Esophagus mucosa (tissue), 1 donor: ENCODE data around the gene LPAR3. TPM values are rescaled to one million over a fixed set of nuclear protein-coding genes. Genes with fewer than 3 reads are reported as not detected.

Experiments used
- ATAC-seq: fragments of 200-7000 bp; cut with Tn5 transposase; one replicate; pipeline ENCODE4 v1.9.1; 2020
- total RNA-seq: library from RNA; stranded (reverse); gene quantifications from one replicate; pipeline ENCODE4 v1.2.4, GENCODE V29; 2023
- donor health status: DM: yes; HTN: yes; CAD: no.

The LPAR3 gene
- total RNA-seq, 1 donor from 2014 or later = 20.6 TPM

- peak; percentile 89 for ATAC-seq
Observed at GRCh38 chr1:84773195-84773594, 119.8 kb downstream of the LPAR3 start.

GRCh38 chr1:84772428-84772943 lies 120.5 kb downstream of the LPAR3 start:
- peak; percentile 85 for ATAC-seq

GRCh38 chr1:84771895-84772294 lies 121.1 kb downstream of the LPAR3 start:
- no peak for ATAC-seq

DNA sequence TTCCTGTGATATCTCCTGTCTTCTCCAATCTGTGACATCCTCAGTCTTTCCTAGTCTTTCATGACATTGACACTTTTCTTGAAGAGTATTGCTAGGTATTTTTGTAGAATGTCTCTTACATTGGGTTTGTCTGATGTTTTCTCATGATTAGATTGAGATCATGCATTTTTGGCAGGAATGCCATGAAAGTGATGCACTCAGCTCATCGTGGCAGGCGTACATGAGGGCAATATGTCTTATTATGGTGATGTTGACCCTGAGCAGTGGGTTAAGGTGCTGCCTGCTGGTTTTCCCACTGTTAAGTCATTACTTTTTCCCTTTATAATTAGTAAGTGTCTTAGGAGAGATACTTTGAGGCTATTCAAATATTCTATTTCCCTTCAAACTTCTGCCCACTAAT lies 122.5 kb downstream of the LPAR3 start:
- ATAC-seq = no peak

GRCh38 chr1:84769636-84770035 lies 123.4 kb downstream of the LPAR3 start:
- ATAC-seq = no peak

GRCh38 chr1:84768634-84769033 lies 124.4 kb downstream of the LPAR3 start:
- no peak for ATAC-seq

DNA sequence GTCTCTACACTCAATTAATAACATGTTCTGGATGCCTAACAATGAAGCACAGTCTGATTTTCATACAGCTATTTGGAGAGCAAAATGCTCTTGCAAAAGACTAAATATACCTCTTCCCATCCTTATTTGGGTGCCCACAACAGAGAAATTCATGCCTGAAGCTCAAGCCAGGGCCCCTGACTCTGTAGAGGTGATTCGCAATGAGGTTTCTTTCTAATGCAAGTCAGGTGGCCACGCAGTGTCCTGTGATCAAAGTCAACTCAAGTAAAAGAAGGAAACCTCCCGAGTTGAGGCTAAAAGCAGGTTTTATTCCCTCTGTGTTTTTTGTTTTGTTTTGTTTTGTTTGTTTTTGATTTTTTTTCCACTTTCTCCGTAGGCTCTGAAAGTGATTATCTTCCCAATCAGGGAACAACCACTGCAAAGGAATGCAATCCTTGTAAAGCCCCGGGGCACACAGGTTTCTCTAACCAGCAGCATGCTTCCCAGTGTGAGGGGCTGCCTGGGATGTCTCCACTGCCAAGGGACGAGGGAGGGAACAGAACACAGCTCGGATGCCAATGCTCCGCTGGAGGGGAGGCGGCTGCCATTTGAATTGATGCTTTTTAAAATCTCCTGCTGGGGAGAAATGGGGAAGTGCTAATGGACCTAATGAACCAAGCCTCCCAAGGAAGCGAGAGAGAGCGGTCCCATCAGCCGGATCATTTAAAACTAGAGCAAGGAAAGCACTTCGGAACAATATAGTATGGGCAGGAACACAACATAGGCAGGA lies 128.9 kb downstream of the LPAR3 start:
- no peak for ATAC-seq

DNA sequence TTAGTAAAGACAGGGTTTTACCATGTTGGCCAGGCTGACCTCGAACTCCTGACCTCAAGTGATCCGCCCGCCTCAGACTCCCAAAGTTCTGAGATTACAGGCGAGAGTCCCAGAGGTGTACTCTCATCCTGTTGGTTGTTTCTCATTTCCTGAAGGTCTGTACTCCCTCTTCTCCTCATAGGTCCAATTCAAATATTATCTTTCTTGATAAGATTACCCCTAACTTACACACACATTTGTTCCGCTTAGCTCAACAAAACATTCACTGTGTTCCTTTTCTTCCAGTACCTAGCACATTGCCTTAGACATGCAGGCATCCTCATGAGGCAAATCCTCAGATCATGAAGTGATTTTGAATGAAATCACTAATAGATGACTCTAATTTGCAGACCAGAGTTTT lies 130.3 kb downstream of the LPAR3 start:
- no peak for ATAC-seq

Other genes with a start within 250 kb of the LPAR3 start
- 11.6 TPM for gene SSX2IP, start 202.7 kb downstream of the LPAR3 start, total RNA-seq
- gene MCOLN2, start 103.9 kb upstream of the LPAR3 start, total RNA-seq = 0.52 TPM
- 0.36 TPM for gene MCOLN3, start 155.3 kb upstream of the LPAR3 start, total RNA-seq